BLaER1 (cell line): Measurements from ENCODE around the gene SYTL3.

ENCODE experiments used
- H3K27ac ChIP-seq: shearing (Covaris generic); formaldehyde crosslinking; 2 replicates; pipeline ENCODE4 v1.8.1; 2022
- H3K27me3 ChIP-seq: shearing (Covaris generic); formaldehyde crosslinking; 2 replicates; pipeline ENCODE4 v1.8.1; 2022
- H3K36me3 ChIP-seq: shearing (Covaris generic); formaldehyde crosslinking; 2 replicates; pipeline ENCODE4 v1.8.1; 2022
- H3K4me1 ChIP-seq: shearing (Covaris generic); formaldehyde crosslinking; 2 replicates; pipeline ENCODE4 v1.8.1; 2022
- H3K4me2 ChIP-seq: shearing (Covaris generic); formaldehyde crosslinking; 2 replicates; pipeline ENCODE4 v1.8.1; 2022
- H3K4me3 ChIP-seq: shearing (Covaris generic); formaldehyde crosslinking; 2 replicates; pipeline ENCODE4 v1.8.1; 2022
- H3K9ac ChIP-seq: shearing (Covaris generic); formaldehyde crosslinking; 2 replicates; pipeline ENCODE4 v1.8.1; 2022
- H3K9me3 ChIP-seq: shearing (Covaris generic); formaldehyde crosslinking; 2 replicates; pipeline ENCODE4 v1.8.1; 2022
- H4K20me1 ChIP-seq: shearing (Covaris generic); formaldehyde crosslinking; 2 replicates; pipeline ENCODE4 v1.8.1; 2022
- Cebpa-rat ChIP-seq: shearing (Covaris generic); IDR thresholded peaks from 2 replicates; pipeline ENCODE4 v1.8.1; 2022

The SYTL3 gene

GRCh38 chr6:158737710-158738615 lies 88.1 kb downstream of the SYTL3 start:
- Histone ChIP-seq H3K9ac (no peak overlapping the region), H3K4me2 (no peak overlapping the region)
- no peak for TF ChIP-seq Cebpa-rat

GRCh38 chr6:158739673-158740072 lies 89.8 kb downstream of the SYTL3 start:
- no peak overlapping the region for H3K9ac ChIP-seq
- no peak overlapping the region for H3K27ac ChIP-seq
- no peak for TF ChIP-seq Cebpa-rat
- no peaks in the 10 kb centered on the region for H3K36me3 ChIP-seq
- no peak overlapping the region for H3K4me2 ChIP-seq
- H4K20me1 ChIP-seq, result no peaks in the 10 kb centered on the region
- no peaks in the 10 kb centered on the region for H3K27me3 ChIP-seq
- H3K9me3 ChIP-seq, result peaks cover 34% of the 10 kb centered on the region
- no peaks in the 10 kb centered on the region for H3K4me1 ChIP-seq
- H3K4me3 ChIP-seq, result no peak overlapping the region

More at GRCh38 chr6:158737710-158738615, 88.1 kb downstream of the SYTL3 start:
- no peaks in the 10 kb centered on the region for H3K27me3 ChIP-seq
- no peaks in the 10 kb centered on the region for H3K4me1 ChIP-seq
- no peak overlapping the region for H3K4me3 ChIP-seq
- peaks cover 51% of the 10 kb centered on the region for H3K9me3 ChIP-seq
- H3K27ac ChIP-seq, result no peak overlapping the region
- no peaks in the 10 kb centered on the region for H4K20me1 ChIP-seq
- H3K36me3 ChIP-seq, result no peaks in the 10 kb centered on the region

GRCh38 chr6:158743033-158743651 lies 93.3 kb downstream of the SYTL3 start:
- no peaks in the 10 kb centered on the region for H3K36me3 ChIP-seq
- H3K4me2 ChIP-seq, result no peak overlapping the region
- no peaks in the 10 kb centered on the region for H4K20me1 ChIP-seq
- no peaks in the 10 kb centered on the region for H3K27me3 ChIP-seq
- no peak overlapping the region for H3K9ac ChIP-seq
- no peak overlapping the region for H3K4me3 ChIP-seq
- no peak for TF ChIP-seq Cebpa-rat
- peaks cover 27% of the 10 kb centered on the region for H3K9me3 ChIP-seq
- no peak overlapping the region for H3K27ac ChIP-seq
- H3K4me1 ChIP-seq, result no peaks in the 10 kb centered on the region

- Histone ChIP-seq H3K27ac (no peak overlapping the region), H3K36me3 (no peaks in the 10 kb centered on the region), H4K20me1 (no peaks in the 10 kb centered on the region), H3K4me2 (no peak overlapping the region), H3K9me3 (peaks cover 11% of the 10 kb centered on the region), H3K9ac (no peak overlapping the region), H3K4me1 (no peaks in the 10 kb centered on the region), H3K27me3 (no peaks in the 10 kb centered on the region), H3K4me3 (no peak overlapping the region)
- TF ChIP-seq Cebpa-rat, result no peak
Observed at GRCh38 chr6:158744986-158745430, 95.2 kb downstream of the SYTL3 start.

- Histone ChIP-seq H3K9ac (no peak overlapping the region), H3K9me3 (no peaks in the 10 kb centered on the region), H3K36me3 (no peaks in the 10 kb centered on the region), H3K27ac (no peak overlapping the region), H3K4me3 (no peak overlapping the region), H3K4me2 (no peak overlapping the region), H3K27me3 (no peaks in the 10 kb centered on the region), H4K20me1 (no peaks in the 10 kb centered on the region), H3K4me1 (peaks cover 25% of the 10 kb centered on the region)
- TF ChIP-seq Cebpa-rat, result no peak
Observed at GRCh38 chr6:158751224-158751623, 101.4 kb downstream of the SYTL3 start.

GRCh38 chr6:158751921-158752320 lies 102.1 kb downstream of the SYTL3 start:
- Histone ChIP-seq H3K27ac (no peak overlapping the region), H3K9ac (no peak overlapping the region), H3K4me2 (peak overlapping the region; percentile 77; the same call in 1 of the 2 replicates), H3K9me3 (no peaks in the 10 kb centered on the region), H3K27me3 (no peaks in the 10 kb centered on the region), H3K36me3 (no peaks in the 10 kb centered on the region), H3K4me1 (peaks cover 25% of the 10 kb centered on the region), H4K20me1 (no peaks in the 10 kb centered on the region), H3K4me3 (no peak overlapping the region)
- no peak for TF ChIP-seq Cebpa-rat

- Histone ChIP-seq H3K27me3 (no peaks in the 10 kb centered on the region), H3K4me2 (peak overlapping the region; percentile 77), H3K27ac (no peak overlapping the region), H3K9me3 (no peaks in the 10 kb centered on the region), H3K4me3 (no peak overlapping the region), H3K36me3 (no peaks in the 10 kb centered on the region), H3K4me1 (peaks cover 31% of the 10 kb centered on the region), H4K20me1 (no peaks in the 10 kb centered on the region), H3K9ac (0 out of 2 replicates have a peak overlapping the region, but pooled peaks have one; percentile 27)
- no peak for TF ChIP-seq Cebpa-rat
Observed at GRCh38 chr6:158752613-158753012, 102.8 kb downstream of the SYTL3 start.

GRCh38 chr6:158753811-158754210 lies 104.0 kb downstream of the SYTL3 start:
- no peaks in the 10 kb centered on the region for H4K20me1 ChIP-seq
- no peak overlapping the region for H3K4me2 ChIP-seq
- no peak overlapping the region for H3K27ac ChIP-seq
- no peaks in the 10 kb centered on the region for H3K27me3 ChIP-seq
- no peak overlapping the region for H3K4me3 ChIP-seq
- no peak overlapping the region for H3K9ac ChIP-seq
- peaks cover 42% of the 10 kb centered on the region for H3K4me1 ChIP-seq
- TF ChIP-seq Cebpa-rat, result no peak
- H3K9me3 ChIP-seq, result no peaks in the 10 kb centered on the region
- H3K36me3 ChIP-seq, result no peaks in the 10 kb centered on the region

- Histone ChIP-seq H3K27ac (no peak overlapping the region), H3K36me3 (no peaks in the 10 kb centered on the region), H3K9ac (no peak overlapping the region), H3K27me3 (no peaks in the 10 kb centered on the region), H3K4me1 (peaks cover 51% of the 10 kb centered on the region), H3K9me3 (no peaks in the 10 kb centered on the region), H3K4me3 (no peak overlapping the region), H4K20me1 (no peaks in the 10 kb centered on the region), H3K4me2 (no peak overlapping the region)
- no peak for TF ChIP-seq Cebpa-rat
Observed at GRCh38 chr6:158754738-158755137, 104.9 kb downstream of the SYTL3 start.

- no peaks in the 10 kb centered on the region; the same call in 1 of the 2 replicates for H3K27me3 ChIP-seq
- no peaks in the 10 kb centered on the region for H3K36me3 ChIP-seq
- no peak overlapping the region for H3K27ac ChIP-seq
- H3K4me1 ChIP-seq, result peaks cover 60% of the 10 kb centered on the region
- no peaks in the 10 kb centered on the region for H4K20me1 ChIP-seq
- H3K9ac ChIP-seq, result no peak overlapping the region
- H3K9me3 ChIP-seq, result no peaks in the 10 kb centered on the region
- TF ChIP-seq Cebpa-rat, result no peak
- H3K4me2 ChIP-seq, result no peak overlapping the region
- no peak overlapping the region for H3K4me3 ChIP-seq
Observed at GRCh38 chr6:158755636-158756035, 105.8 kb downstream of the SYTL3 start.
